Measurements from ENCODE around the gene MCC.
A peak's percentile ranks its signal among the peaks of the same experiment; 100 is the strongest.

MCC gene

DNA sequence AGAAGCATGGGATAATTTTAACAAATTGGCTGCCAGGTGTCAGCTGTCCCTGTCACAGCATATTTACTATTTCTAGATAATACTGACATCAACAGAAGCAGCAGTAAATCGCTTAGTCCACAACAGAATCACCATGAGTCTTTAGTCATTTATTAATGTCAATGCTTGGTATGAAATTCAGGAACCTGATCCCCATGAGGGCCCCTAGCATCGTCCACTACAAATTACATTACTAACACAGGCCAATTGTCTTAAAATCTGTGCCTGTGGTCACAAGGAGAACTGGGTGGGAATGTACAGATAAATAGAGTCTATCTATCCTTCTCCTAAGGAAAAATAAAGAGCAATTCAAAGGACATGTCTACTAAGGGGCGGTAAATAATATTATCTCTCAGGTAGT, 129.6 kb downstream of the MCC start:
- DNase-seq, result no peak

DNA sequence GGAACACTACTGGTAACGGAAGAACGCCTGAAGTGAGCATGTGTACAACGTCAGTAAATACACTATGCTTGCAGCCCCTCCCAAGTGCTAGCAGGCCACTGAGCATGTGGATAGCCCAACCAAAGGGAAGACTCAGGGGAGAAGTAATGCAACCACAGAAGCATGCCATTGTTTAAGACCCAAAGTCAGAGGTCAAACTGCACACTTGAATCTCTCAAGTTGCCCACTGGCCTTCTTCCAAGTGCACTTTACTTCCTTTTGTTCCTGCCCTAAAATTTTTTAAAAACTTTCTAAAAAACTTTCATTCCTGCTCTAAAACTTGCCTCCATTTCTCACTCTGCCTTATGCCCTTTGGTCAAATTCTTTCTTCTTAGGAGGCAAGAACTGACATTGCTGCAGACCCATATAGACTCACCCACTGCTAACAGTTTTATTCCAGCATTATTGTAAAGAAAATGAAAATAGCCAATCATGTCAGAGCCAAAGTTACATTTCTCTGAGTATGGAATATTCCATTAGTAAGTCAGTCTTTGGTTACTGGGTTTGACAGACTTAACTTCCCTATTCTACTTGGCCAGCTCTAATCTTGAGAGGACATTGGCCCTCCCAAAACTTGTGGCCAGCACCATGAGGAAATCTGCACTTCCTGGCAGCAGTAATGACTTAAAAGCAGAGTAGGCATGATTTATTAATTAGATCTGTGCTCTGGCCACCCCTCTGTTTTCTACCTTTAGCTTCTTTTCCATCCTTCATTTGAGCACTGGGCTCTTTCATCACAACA, 130.4 kb downstream of the MCC start:
- DNase-seq, result peak; percentile 19

DNA sequence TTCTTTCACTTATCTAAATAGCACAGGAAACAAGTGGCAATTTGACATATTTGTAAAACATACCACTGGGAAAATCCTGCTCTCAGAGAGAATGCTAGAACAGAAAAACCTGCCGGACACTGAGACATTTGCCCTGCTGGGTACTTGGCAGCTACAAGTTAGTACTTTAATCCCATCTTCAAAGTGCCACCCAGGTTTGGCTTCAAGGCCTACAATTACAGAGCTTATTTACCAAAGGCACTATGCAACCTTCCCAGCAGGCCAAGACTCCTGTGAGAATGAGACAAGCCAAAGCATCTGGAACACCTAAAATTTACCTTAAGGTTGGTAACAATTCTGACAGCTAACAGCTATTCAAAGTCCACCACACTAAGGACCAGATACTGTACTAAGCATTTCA, 131.8 kb downstream of the MCC start:
- DNase-seq, result no peak

DNA sequence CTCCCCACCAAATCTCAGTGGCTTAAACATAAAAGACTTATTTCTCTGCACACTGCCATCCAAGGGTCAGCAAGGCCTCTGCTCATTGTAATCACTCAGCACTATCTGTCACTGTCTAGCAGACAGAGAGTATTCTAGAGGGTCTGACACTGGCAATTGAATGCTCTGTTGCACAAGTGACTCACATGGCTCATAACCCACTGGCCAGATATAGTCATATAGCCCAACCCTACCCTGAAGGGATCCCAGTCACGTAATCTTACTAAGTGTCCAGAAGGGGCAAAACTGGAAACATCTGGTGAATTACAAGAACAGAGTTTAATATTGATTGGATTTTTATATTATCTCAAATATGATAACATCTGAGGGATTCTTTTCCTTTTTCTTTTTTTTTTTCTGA, 134.2 kb downstream of the MCC start:
- no peak for DNase-seq

DNA sequence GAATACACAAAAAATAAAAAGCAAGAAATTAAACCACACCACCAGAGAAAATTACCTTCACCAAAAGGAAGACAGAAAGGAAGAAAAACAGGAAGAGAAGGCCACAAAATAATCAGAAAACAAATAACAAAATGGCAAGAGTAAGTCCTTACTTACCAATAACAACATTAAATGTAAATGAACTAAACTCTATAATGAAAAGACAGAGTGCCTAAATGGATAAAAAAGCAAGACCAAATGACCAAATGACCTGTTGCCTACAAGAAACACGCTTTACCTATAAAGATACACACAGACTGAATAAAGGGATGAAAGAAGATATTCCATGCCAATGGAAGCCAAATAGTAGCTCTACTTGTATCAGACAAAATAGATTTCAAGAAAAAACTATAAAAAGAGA, 140.7 kb downstream of the MCC start:
- no peak for DNase-seq

DNA sequence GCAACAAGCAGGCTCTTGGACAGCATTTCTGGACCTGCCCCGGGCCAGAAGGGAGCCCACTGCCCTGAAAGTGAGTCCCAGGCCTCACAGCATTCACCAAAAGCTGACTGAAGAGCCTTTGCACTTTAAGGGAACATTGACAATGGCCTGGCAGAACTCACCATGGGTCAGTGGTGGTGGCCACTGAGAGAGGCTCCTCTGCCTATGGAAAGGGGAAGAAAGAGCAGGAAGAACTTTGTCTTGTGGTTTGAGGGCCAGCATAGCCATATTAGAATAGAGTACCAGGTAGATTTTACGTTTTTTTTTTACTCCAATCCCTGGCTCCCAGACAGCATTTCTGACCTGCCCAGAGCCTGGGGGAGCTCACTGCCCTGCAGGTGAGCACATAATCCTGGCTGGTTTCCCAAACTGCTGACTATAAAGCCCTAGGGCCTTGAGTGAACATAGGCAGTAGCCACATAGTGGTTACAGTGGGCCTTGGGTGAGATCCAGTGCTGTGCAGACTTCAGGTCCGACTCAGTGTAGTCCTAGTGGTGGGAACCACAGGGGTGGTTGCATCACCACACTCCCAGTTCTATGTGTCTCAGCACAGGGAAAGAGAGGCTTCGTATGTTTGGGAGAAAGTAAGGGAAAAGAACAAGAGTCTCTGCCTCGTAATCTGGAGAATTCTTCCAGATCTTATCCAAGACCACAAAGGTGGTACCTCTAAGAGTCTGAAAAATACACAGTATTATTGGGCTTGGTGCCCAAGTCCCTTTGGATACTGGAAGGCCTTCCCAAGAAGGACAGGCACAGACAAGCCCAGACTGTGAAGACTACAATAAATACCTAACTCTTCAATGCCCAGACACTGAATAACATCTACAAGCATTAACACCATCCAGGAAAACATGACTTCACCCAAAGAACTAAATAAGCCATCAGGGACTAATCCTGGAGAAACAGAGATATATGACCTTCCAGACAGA, 143.0 kb downstream of the MCC start:
- DNase-seq, result no peak

DNA sequence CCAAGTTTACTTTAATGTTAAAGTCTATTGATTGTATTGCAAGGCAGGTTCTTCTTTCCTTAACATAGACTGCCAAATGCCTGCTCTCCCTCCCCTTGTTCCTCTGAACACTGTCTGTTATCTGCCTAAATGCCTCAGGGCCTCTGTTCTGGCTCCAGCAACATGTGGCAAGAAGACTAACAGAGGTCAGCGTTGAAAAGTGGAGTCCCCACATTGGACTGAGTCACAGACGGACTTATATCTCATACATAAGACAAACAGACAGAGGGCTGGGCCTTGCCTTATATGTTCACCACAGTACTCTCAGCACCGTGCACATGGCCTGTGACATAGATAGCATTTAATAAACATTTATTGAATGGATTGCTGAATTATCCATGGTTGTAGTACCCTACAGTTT, 144.9 kb downstream of the MCC start:
- DNase-seq, result no peak

DNA sequence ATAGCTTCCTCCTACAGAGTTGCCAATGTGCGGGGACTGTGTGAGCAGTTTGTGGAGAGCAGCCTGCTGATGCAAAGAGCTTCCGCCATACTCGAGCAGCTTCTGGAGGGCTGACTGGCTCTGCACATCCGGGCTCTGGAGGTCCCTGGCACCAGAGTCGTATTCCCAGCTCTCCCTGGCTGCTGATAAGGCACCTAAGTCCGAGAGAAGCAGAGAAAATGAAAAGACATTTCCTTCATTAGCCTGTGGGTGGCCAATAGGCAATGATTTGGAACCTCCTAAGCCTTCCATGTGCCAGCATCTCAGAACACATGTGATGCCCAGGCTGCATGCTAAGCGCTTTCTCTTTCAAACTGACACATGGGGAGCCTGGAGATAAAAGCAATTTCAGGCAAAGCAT, 147.7 kb downstream of the MCC start:
- DNase-seq, result peak; percentile 13

DNA sequence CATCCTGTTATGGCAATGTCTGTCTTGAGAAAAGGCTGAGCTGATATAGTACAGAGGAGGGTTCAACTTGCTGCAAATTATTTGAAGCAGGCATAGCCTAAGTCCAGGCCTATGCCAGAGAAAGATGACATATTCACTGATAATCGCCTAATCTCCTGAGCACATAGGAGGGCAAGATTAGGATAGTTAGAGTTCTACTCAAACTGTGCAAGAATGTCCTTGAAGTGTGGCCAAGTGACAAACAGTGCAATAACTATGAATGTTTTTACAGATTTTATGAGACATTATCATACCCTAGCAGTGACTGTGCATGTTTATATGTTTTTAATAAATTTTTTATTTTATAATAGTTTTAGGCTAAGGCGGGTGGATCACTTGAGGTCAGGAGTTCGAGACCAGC, 149.6 kb downstream of the MCC start:
- DNase-seq, result no peak

DNA sequence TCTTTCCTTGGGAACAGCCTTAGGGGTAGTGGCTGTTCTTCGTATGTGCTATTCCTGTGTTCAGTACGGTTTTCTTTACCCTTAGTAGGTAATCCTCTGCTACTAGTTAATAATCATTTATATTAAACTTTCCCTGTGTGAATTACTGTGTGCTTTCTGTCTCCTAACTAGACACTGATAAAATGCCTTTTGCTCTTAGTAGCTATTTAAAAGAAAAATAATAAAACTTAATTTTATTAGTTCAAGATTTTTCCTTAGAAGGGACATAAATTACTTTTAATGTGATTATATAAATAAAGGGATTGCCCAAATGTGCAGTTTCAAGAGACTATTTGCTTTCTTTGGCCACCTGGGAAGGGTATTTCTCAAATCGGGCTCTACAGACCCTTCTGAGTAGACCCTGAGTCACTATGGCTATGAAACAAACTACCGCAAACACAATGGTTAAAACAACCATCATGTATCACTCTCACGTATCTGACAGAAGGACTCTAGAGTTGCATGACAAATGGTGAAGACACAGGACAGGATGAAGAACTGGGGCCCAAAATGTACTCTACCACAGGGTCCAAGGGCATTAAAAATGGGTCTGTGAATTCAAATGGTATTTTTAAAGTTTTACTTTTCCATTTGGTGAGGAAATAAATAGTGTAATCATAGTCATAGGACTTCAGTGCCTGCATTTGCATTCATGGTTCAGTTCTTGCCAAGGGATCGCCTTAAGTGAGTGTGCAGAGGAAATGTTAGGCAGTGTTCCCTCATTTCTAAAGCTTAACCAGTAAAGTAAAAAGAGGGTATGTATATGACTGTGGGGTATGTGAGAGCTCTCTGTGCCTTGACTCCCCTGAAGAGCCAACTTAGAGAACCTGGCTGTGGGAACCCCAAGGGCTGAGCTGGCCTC, 150.5 kb downstream of the MCC start:
- DNase-seq, result no peak

DNA sequence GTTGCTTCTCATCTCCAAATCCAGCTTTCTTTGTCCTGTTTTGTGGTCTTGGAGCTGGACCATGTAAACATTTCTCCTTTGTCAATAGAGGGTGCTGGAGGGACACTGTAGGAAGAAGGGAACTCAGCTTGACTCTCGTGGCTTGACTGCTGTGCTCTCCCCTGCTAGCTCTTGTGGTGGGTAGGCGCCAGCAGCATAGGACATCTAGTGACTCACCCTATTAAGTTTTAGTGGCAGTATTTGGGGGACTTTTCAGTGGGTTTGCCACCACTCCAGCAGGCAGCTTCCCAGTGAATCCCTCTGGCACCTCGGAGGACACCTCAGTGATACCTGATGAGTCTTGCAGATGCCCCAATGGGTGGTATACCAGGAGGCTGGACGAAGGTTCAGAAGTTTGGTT, 151.3 kb downstream of the MCC start:
- peak; percentile 58 for DNase-seq

DNA sequence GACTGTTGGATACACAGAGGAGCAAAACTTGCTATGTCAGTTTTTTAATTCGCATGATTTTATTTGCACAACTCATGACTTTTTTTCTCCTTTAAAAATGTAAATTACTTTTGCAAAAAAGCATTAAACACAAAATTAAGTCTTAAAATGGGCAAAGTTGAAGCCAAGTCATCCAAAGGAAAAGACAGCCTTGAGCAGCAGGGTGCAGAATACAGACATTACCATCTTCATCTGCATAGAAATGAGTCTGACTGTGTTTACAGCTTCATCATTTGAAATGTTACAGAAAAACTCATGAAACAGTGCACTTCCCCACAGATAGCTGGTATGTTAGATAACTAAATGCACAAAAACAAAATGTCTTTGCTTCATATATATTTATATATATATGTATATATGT, 154.8 kb downstream of the MCC start:
- DNase-seq, result no peak

DNA sequence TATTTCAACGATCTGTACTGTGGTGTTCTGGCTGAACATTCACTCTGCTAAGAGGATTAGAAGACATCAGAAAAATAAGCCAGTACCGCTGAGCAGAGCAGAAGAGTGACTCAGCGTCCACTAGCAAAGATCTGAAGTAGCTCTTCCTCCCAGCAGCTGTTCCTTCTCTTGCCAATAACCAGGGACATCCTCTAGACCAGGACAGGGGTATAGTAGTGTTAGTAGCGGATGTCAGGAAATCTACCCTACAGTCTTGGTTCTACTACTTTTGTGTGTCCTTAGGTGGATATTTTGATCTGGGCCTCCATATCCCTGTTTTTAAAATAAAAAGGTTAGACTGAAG, 157.1 kb downstream of the MCC start:
- DNase-seq, result peak; percentile 3

DNA sequence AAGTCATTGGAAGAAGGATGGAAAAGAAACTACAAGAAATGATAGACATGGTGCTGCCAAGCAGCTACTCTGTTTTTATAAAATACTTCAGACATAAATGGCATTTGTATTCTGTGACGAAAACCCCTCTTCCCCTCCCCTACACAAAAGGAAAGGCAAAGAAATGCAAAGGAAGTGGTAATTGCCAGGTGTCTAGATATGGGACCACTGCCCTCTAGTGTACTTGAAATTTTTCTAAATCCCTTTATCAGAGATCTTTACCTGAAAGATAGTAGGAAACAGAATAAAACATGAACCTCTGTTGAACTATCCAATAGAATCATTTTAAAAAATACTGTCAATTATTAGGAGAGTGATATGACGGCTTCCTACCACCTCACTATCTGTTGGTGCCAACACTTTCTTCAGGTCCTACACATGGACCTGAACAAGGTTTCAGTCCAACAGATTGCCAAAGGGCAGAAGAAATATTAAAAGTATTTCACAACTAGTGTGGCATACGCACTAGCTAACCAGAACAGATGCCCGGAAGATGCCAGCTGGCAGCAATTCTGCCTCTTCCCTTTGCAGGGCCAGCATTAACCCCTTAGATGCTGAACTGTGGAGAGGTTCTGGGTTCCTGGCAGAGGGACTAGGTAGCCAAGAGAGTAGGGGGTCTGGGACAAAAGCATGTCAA, 157.6 kb downstream of the MCC start:
- DNase-seq, result peak; percentile 38

DNA sequence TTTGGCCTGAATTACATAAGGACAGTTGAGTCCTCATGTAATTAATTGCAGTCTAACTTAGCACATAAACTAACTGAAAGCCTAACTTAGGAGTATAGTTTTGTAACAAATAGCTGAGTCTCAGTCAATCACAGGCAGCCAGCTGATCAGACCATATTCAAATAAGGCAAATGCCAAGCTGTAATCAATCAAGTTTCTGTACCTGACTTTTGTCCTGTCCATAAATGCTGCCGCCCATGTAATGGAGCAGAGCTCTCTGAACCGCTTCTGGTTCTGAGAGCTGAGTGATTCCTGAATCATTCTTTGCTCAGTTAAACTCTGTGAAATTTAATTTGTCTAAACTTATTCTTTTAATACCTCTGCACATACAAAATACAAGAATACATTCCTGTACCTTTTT, 158.3 kb downstream of the MCC start:
- DNase-seq, result no peak

DNA sequence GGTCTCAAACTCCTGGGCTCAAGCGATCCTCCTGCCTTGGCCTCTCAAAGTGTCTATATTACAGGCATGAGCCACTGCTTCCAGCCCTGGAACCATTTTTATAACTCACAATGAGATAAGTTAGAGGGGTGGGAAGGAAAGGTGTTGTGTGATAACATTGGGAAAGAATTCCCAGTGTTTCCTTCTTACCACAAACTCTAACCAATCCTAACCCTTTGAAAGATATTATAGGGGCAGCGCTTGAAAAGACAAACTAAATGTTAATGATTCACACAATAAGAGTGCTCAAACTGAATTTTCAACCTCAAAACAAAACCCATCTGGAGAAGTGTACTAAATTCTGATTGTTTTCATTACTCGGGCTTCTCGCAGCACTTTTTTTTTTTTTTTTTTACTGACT, 163.2 kb downstream of the MCC start:
- DNase-seq, result no peak

DNA sequence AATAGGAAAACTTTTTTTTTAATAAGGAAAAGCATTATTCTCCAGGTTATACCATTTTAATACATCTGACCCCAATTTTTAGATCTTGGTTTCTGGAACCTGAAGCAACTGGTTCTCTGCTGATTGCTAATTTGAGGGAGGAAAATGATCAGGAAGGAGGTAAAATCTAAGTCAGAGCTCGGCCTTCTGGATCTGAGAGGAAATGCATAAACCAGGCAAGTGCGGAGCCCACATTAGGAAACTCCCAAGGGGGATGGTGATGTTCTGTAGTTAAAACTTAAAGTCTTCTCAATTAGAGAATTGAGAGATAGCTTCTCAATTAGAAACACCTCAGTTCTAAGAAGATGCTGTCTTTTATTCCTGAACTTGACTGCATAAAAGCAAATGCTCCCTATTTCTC, 167.0 kb downstream of the MCC start:
- no peak for DNase-seq

DNA sequence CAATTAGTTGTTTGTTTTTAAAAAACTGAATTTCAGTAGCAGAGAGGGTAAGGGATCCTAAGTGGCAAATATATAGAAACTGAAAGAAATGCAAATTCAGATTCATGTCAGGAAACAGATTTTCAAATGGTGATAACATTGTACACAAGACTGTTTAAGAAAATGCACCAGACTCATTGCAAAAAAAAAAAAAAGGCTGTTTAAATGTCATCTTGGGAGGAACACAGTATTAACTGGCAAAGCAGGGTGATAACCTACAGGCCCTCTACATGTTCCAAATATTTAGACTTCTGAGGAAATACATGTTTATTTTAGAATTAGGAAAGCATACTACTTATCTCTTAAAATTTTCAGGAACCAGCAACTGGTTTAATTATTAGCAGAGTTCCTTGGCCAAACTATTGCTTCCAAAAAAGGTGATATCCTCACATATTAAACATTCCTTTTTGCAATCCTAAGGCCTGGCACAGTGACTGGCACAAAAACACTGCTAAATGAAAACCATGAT, 167.9 kb downstream of the MCC start:
- DNase-seq, result no peak

DNA sequence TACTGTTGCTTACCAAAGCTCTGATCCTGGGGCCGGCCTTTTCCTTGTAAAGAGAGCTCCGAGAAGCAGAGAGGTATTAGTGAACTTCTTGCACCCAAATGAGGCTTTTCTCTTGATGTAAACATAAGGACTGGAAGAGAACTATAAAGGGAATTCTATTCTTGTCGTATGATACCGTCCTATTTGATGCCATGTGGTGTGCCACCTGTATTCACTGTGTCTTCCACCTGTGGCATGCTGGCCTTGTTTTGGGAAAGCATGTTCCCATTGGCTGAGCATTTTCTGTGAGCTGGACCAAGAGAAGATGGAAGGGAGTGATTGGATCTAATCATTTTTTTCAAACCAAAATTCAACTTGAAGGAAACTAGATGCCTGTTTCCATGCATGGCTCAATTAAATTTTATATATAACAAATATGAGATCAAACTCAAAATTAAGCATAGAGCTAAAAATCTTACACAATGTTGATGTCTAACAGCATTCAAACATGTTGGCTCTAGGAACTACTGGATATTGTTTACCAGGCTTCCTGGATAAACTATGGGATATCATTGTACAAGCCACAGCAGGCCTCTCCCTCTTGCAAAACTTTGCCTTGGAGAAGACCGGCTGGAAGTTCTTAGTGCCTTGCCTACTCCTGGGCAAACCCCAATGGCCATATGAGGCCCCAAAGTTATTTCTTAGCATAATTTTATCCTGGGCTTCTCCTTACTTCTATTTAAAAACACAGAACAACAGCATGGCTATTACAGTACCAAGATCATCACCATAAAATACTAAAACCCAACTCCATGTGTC, 168.8 kb downstream of the MCC start:
- DNase-seq, result no peak

DNA sequence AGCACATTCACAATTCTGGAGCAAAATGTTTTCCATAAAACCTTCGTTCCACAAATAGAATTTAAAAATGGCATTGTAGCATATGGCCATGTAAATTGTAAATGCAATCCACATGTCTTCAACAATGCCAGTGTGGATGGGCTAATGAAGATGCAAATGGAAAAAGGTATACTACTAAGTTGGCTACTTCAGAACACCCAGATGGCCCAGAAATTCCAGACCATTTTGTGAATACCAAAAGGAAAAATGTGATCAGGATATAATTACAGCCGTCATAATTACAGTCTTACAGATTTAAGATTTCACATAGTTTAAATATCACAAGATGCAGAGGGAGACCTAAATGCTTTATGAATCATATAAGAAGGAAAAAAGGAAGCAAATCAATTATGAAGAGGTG, 170.6 kb downstream of the MCC start:
- DNase-seq, result no peak

DNA sequence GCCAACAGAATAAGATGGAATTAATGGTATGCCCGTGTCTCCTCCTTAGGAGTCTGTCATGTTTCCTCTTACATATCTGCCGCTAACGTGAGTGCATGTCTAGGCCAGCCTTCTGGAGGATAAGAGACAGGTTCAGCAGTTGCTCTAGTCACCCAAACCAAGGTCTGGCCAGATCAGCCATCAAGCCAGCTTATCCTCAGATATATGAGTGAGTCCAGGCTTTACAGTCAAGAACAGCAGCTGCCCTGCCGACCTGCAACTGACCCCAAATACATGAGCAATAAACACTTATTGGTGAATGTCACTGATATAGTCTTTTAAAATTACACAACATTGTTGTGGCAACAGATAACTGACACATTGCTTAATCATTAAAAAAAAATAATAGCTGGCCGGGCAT, 177.0 kb downstream of the MCC start:
- no peak for DNase-seq

DNA sequence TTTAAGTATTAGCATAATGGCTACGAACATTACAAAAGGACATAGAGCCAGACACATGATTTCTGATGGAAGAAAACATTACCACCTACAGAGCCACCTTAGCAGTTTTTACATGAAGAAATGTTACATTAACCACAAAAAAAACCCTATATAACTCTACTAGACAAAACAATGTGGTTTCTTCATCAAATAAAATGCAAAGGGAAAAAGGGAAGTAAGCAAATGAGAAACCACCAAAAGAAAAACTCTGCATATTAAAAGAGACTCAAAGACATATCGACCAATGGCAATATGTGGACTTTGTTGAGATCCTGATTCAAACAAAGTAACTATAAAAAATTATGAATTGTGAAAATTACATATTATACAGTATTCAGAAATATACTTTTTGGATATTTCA, 186.1 kb downstream of the MCC start:
- DNase-seq, result peak; percentile 22
